ENCODE results near the gene ELP4.
"Not testable (repeated sequence)": the region's sequence is repeated elsewhere in the genome, so short reads cannot be mapped to it uniquely, and the experiment has no call there.

ELP4 gene

GRCh38 chr11:31702966-31703365 lies 193.4 kb downstream of the ELP4 start:
- no peak for DNase-seq (ENCODE audit: low read depth in 2 of 2)

GRCh38 chr11:31706357-31706756 lies 196.8 kb downstream of the ELP4 start:
- no peak for DNase-seq (ENCODE audit: low read depth in 2 of 2)

GRCh38 chr11:31711137-31711536 lies 201.6 kb downstream of the ELP4 start:
- DNase-seq (ENCODE audit: low read depth in 2 of 2), result no peak

- DNase-seq (ENCODE audit: low read depth in 2 of 2), result no peak
Measured at GRCh38 chr11:31712851-31713250, 203.3 kb downstream of the ELP4 start.

- DNase-seq (ENCODE audit: low read depth in 2 of 2), result no peak
Measured at GRCh38 chr11:31714840-31715239, 205.3 kb downstream of the ELP4 start.

- no peak for DNase-seq (ENCODE audit: low read depth in 2 of 2)
Measured at GRCh38 chr11:31720225-31720624, 210.7 kb downstream of the ELP4 start.

GRCh38 chr11:31720671-31721365 lies 211.3 kb downstream of the ELP4 start:
- DNase-seq (ENCODE audit: low read depth in 2 of 2), result no peak

- DNase-seq (ENCODE audit: low read depth in 2 of 2), result no peak
Measured at GRCh38 chr11:31722754-31723153, 213.2 kb downstream of the ELP4 start.

- no peak for DNase-seq (ENCODE audit: low read depth in 2 of 2)
Measured at GRCh38 chr11:31725176-31725575, 215.6 kb downstream of the ELP4 start.

- no peak for DNase-seq (ENCODE audit: low read depth in 2 of 2)
Measured at GRCh38 chr11:31728432-31728831, 218.9 kb downstream of the ELP4 start.

GRCh38 chr11:31740131-31740530 lies 230.6 kb downstream of the ELP4 start:
- no peak for DNase-seq (ENCODE audit: low read depth in 2 of 2)

GRCh38 chr11:31740731-31741368 lies 231.3 kb downstream of the ELP4 start:
- DNase-seq (ENCODE audit: low read depth in 2 of 2), result not testable (repeated sequence)

GRCh38 chr11:31747581-31747980 lies 238.0 kb downstream of the ELP4 start:
- no peak for DNase-seq (ENCODE audit: low read depth in 2 of 2)

- no peak for DNase-seq (ENCODE audit: low read depth in 2 of 2)
Measured at GRCh38 chr11:31757260-31757835, 247.8 kb downstream of the ELP4 start.

GRCh38 chr11:31761636-31762035 lies 252.1 kb downstream of the ELP4 start:
- DNase-seq (ENCODE audit: low read depth in 2 of 2), result no peak

GRCh38 chr11:31763296-31763695 lies 253.7 kb downstream of the ELP4 start:
- no peak for DNase-seq (ENCODE audit: low read depth in 2 of 2)

GRCh38 chr11:31764261-31764660 lies 254.7 kb downstream of the ELP4 start:
- no peak for DNase-seq (ENCODE audit: low read depth in 2 of 2)

- no peak for DNase-seq (ENCODE audit: low read depth in 2 of 2)
Measured at GRCh38 chr11:31764766-31765165, 255.2 kb downstream of the ELP4 start.

GRCh38 chr11:31767066-31767465 lies 257.5 kb downstream of the ELP4 start:
- DNase-seq (ENCODE audit: low read depth in 2 of 2), result no peak

GRCh38 chr11:31767685-31768084 lies 258.1 kb downstream of the ELP4 start:
- DNase-seq (ENCODE audit: low read depth in 2 of 2), result no peak

- no peak for DNase-seq (ENCODE audit: low read depth in 2 of 2)
Measured at GRCh38 chr11:31768749-31769640, 259.4 kb downstream of the ELP4 start.

- DNase-seq (ENCODE audit: low read depth in 2 of 2), result no peak
Measured at GRCh38 chr11:31770011-31770700, 260.6 kb downstream of the ELP4 start.
